HepG2 (cell line): ENCODE measurements around the gene CTNNA3. TPM values are rescaled to one million over a fixed set of nuclear protein-coding genes. Genes with fewer than 3 reads are reported as not detected.

Source experiments
- ATAC-seq: fragments of 200-7000 bp; cut with Tn5 transposase; 3 replicates; pipeline ENCODE4 v1.9.1; 2020; ENCODE audit warnings: mild to moderate bottlenecking, moderate library complexity
- BruUV-seq: library from RNA; stranded (reverse); fragments of 400-500 nt; replicated peaks from 2 replicates; lab custom pipeline; 2021; lab: Mats Ljungman, UMichigan
- CTCF ChIA-PET: fragments of 300-600 bp; formaldehyde crosslinking; extraction: SDS; loops from one replicate; lab custom pipeline; 2021; ENCODE audit warnings: low total read pairs, inconsistent platforms, low intra/inter-chr PET ratio; lab: Yijun Ruan, JAX
- POLR2A ChIA-PET: fragments of 350-600 bp; sonication (Branson Sonifier 250); formaldehyde crosslinking; loops from one replicate; lab custom pipeline; 2020; ENCODE audit warnings: antibody characterized with exemption, inconsistent platforms; lab: Yijun Ruan, JAX
- DNase-seq: peaks from one replicate; pipeline ENCODE4 v3.0.0-alpha.2; 2015; ENCODE audit warnings: low spot score
- FAIRE-seq: peaks from 3 replicates; lab custom pipeline; 2011; peaks lifted over from hg19 to GRCh38; lab: Jason Lieb, UNC
- H2AFZ ChIP-seq: one replicate; pipeline ENCODE4 v1.6.1; 2011; ENCODE audit warnings: low read length, inconsistent platforms
- H3K27ac ChIP-seq: fragments of 300-600 bp; 3 replicates; pipeline ENCODE4 v1.8.0; 2011; ENCODE audit warnings: mixed run types, mild to moderate bottlenecking, mixed read lengths, low read length, inconsistent platforms; ENCODE audit not compliant: insufficient read depth; ENCODE audit errors: extremely low read length
- H3K27me3 ChIP-seq, 2 experiments: fragments of 200-600 bp in 1 of 2; 2 replicates in 1 of 2; 3 replicates in 1 of 2; pipeline versions ENCODE4 v1.6.0 to v1.8.0; 2011; ENCODE audit warnings: low read length in 2 of 2, mild to moderate bottlenecking in 2 of 2, moderate library complexity in 2 of 2, inconsistent platforms in 1 of 2; ENCODE audit not compliant: insufficient read depth in 2 of 2, control insufficient read depth in 1 of 2
- H3K36me3 ChIP-seq, 2 experiments: fragments of 200-600 bp in 1 of 2; replicated peaks in 1 of 2; 2 replicates in 1 of 2; 3 replicates in 1 of 2; pipeline versions ENCODE4 v1.5.1 to v1.8.0; 2011; ENCODE audit warnings: low read length in 2 of 2, inconsistent platforms in 1 of 2; ENCODE audit not compliant: insufficient read depth in 2 of 2, control insufficient read depth in 1 of 2
- H3K4me1 ChIP-seq: 2 replicates; pipeline ENCODE4 v1.5.1; 2012; ENCODE audit warnings: low read length, inconsistent platforms; ENCODE audit not compliant: insufficient read depth
- H3K4me2 ChIP-seq: 2 replicates; pipeline ENCODE4 v1.6.0; 2011; ENCODE audit warnings: low read depth, low read length, inconsistent platforms
- H3K4me3 ChIP-seq, 3 experiments: fragments of 200-600 bp in 1 of 3; sonication (generic), shearing (Covaris generic) in 1 of 3; replicated peaks in 1 of 3; 2 replicates each; pipeline ENCODE4 v1.5.1; 2011 to 2016; ENCODE audit warnings: low read length in 3 of 3, inconsistent platforms in 2 of 3, low read depth in 2 of 3, mild to moderate bottlenecking in 2 of 3, control low read depth in 1 of 3, mixed read lengths in 1 of 3; ENCODE audit not compliant: insufficient read depth in 1 of 3
- H3K79me2 ChIP-seq: one replicate; pipeline ENCODE4 v1.6.1; 2011; ENCODE audit warnings: low read length, inconsistent platforms; ENCODE audit not compliant: insufficient read depth
- H3K9ac ChIP-seq: 2 replicates; pipeline ENCODE4 v1.6.0; 2011; ENCODE audit warnings: mild to moderate bottlenecking, low read depth, low read length, inconsistent platforms; ENCODE audit not compliant: insufficient read depth
- H3K9me3 ChIP-seq: 2 replicates; pipeline ENCODE4 v1.5.1; 2012; ENCODE audit warnings: mild to moderate bottlenecking, low read length
- H4K20me1 ChIP-seq: 2 replicates; pipeline ENCODE4 v1.6.0; 2011; ENCODE audit warnings: inconsistent platforms, mild to moderate bottlenecking, low read length, moderate library complexity; ENCODE audit not compliant: insufficient read depth
- BRCA1 ChIP-seq: sonication (generic); formaldehyde crosslinking; IDR thresholded peaks from 2 replicates; pipeline ENCODE4 v1.4.0; 2020; ENCODE audit warnings: missing genetic modification reagents
- ETV6 ChIP-seq: sonication (generic); formaldehyde crosslinking; conservative IDR thresholded peaks from 2 replicates; pipeline ENCODE4 v1.4.0; 2020; ENCODE audit warnings: missing genetic modification reagents
- FOXJ3 ChIP-seq: sonication (generic); formaldehyde crosslinking; IDR thresholded peaks from 2 replicates; pipeline ENCODE4 v1.4.0; 2020; ENCODE audit warnings: missing genetic modification reagents, mild to moderate bottlenecking, borderline replicate concordance
- IKZF4 ChIP-seq: sonication (generic); formaldehyde crosslinking; IDR thresholded peaks from 2 replicates; pipeline ENCODE4 v1.5.1; 2020; ENCODE audit warnings: borderline replicate concordance, mild to moderate bottlenecking, low read depth, missing genetic modification reagents; ENCODE audit errors: not compliant biosample characterization
- LCORL ChIP-seq, 2 experiments: fragments of 450-650 bp in 1 of 2; sonication (generic) in 1 of 2; formaldehyde crosslinking in 1 of 2; IDR thresholded peaks; 2 replicates each; pipeline versions ENCODE4 v1.5.0 to v1.6.1; 2017 to 2020; ENCODE audit warnings: antibody characterized with exemption in 1 of 2, missing genetic modification reagents in 1 of 2
- PITX1 ChIP-seq: sonication (generic); formaldehyde crosslinking; IDR thresholded peaks from 2 replicates; pipeline ENCODE4 v1.5.1; 2020; ENCODE audit warnings: mild to moderate bottlenecking, missing genetic modification reagents
- TCF7L2 ChIP-seq: IDR thresholded peaks from 2 replicates; pipeline ENCODE4 v1.6.1; 2011; ENCODE audit warnings: mild to moderate bottlenecking, low read depth, low read length, moderate library complexity
- ZNF281 ChIP-seq: sonication (generic); formaldehyde crosslinking; IDR thresholded peaks from 2 replicates; pipeline ENCODE4 v1.4.0; 2020; ENCODE audit warnings: missing genetic modification reagents, borderline replicate concordance
- ZNF431 ChIP-seq: sonication (generic); formaldehyde crosslinking; IDR thresholded peaks from 2 replicates; pipeline ENCODE4 v1.9.0; 2022; ENCODE audit warnings: missing genetic modification reagents, low read depth, mild to moderate bottlenecking, borderline replicate concordance
- ZNF703 ChIP-seq: sonication (generic); formaldehyde crosslinking; IDR thresholded peaks from 2 replicates; pipeline ENCODE4 v1.5.1; 2020; ENCODE audit warnings: missing genetic modification reagents, mild to moderate bottlenecking, moderate library complexity, borderline replicate concordance
- WGBS: methylation state at CpG from one replicate; pipeline ENCODE4 v1.1.6; 2017; ENCODE audit warnings: low lambda C conversion rate; 5-methylcytosine and 5-hydroxymethylcytosine counted together
- in situ Hi-C: cut with HindIII; loops from 2 replicates; pipeline ENCODE4 v1.10.0; 2017; ENCODE audit warnings: low pct_unique_long_range_greater_than_20kb; ENCODE audit not compliant: extremely low pct_ligation_motif_present
- intact Hi-C: fragments of 100-400 bp; cut with micrococcal nuclease; formaldehyde crosslinking; loops from one replicate; pipeline ENCODE4 v1.10.0; 2022; ENCODE audit not compliant: unreplicated experiment
- polyA plus RNA-seq, 8 experiments: library from polyadenylated mRNA; depleted of rRNA in 3 of 8; stranded (reverse) in 7 of 8; unstranded in 1 of 8; fragments of >200 nt; fragmentation: Illumina TruSeq in 4 of 8; extraction: Trizol in 4 of 8; gene quantifications; 2 replicates each; pipeline versions ENCODE4 v1.2.1 to v1.2.3, GENCODE V29; 2011 to 2016; ENCODE audit warnings: low read depth in 4 of 8, missing spikeins in 1 of 8, mixed read lengths in 1 of 8; ENCODE audit not compliant: insufficient read depth in 1 of 8
- total RNA-seq, 5 experiments: library from RNA; depleted of rRNA; stranded (reverse); fragments of >200 nt; fragmentation: Illumina TruSeq; extraction: Trizol; gene quantifications; 2 replicates each; pipeline ENCODE4 v1.2.3, GENCODE V29; 2016; ENCODE audit warnings: low read depth in 1 of 5
- TF ChIP-seq, protein P1 (sequence below): sonication (generic); formaldehyde crosslinking; IDR thresholded peaks from 2 replicates; pipeline ENCODE4 v1.4.0; 2020; ENCODE audit warnings: low read depth, mild to moderate bottlenecking, missing genetic modification reagents
- TF ChIP-seq, protein P2 (sequence below): sonication (generic); formaldehyde crosslinking; conservative IDR thresholded peaks from 2 replicates; pipeline ENCODE4 v1.4.0; 2020; ENCODE audit warnings: missing genetic modification reagents
- TF ChIP-seq, protein P3 (sequence below): sonication (generic); formaldehyde crosslinking; IDR thresholded peaks from 2 replicates; pipeline ENCODE4 v1.4.0; 2020; ENCODE audit warnings: low read depth, mild to moderate bottlenecking, missing genetic modification reagents

The CTNNA3 gene
- total and polyA plus RNA-seq, 2 of the 13 experiments (the other 11 are each of a cell fraction or from before 2014, with no cell fraction given) = not detected

DNA sequence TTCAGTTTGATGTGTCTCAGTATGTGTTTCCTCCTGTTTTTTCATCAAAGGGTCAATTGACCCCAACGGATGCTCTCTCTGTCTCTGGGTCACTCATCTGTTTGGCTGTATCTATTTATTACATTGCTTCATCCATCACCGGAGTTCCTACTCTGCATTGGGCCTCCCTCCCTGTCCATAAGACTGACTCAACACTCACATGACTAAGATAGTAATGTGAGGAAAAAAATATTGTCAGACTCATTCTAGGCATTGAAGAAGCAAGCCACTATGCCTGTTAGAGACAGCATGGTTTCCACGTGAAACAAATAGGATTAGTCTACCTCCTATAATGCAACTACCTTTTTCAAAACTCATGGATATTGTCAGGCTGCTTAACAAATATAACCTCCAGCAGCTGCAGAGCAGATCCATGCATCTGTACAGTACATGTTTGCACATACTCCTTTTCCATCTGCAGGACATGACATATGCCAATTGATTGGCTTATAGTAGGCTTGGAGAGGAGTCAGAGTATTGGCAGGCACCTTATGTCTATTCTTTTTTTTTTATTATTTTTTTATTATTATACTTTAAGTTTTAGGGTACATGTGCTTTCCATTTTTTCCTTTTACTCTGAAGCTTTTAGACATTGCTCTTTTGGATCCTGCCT is 495.0 kb downstream of the CTNNA3 start:
- no peaks in the 10 kb centered on the region for H3K27me3 ChIP-seq
- no peak overlapping the region for H2AFZ ChIP-seq
- no peak overlapping the region for H3K4me2 ChIP-seq
- H3K9ac ChIP-seq = no peak overlapping the region
- no peaks in the 10 kb centered on the region for H3K36me3 ChIP-seq
- H3K79me2 ChIP-seq = no peaks in the 10 kb centered on the region
- H3K4me1 ChIP-seq = no peaks in the 10 kb centered on the region
- no peak overlapping the region for H3K4me3 ChIP-seq
- ATAC-seq = no peak
- no peak for FAIRE-seq
- H3K9me3 ChIP-seq = no peaks in the 10 kb centered on the region
- ChIA-PET CTCF (no interaction called here), POLR2A (no interaction called here)
- no peaks in the 10 kb centered on the region for H4K20me1 ChIP-seq
- no TSS peak for BruUV-seq
- no peak overlapping the region for H3K27ac ChIP-seq
- WGBS = 23% methylated on average over 3 of the region's 3 CpGs
- intact Hi-C loops (no loop called here), in situ Hi-C loops (no loop called here)
- DNase-seq = no peak
- TF ChIP-seq IKZF4 (CRISPR knock-in tag) (no peak), ZNF281 (no peak), FOXJ3 (CRISPR knock-in tag) (no peak), ETV6 (no peak), ZNF431 (CRISPR knock-in tag) (no peak), BRCA1 (no peak), ZNF703 (CRISPR knock-in tag) (no peak), PITX1 (CRISPR knock-in tag) (no peak), TCF7L2 (no peak), LCORL (IDR thresholded peaks at IDR 0.05) (no peak), LCORL (CRISPR knock-in tag; IDR thresholded peaks at IDR 0.05) (no peak)
- TF ChIP-seq, protein P1, sequence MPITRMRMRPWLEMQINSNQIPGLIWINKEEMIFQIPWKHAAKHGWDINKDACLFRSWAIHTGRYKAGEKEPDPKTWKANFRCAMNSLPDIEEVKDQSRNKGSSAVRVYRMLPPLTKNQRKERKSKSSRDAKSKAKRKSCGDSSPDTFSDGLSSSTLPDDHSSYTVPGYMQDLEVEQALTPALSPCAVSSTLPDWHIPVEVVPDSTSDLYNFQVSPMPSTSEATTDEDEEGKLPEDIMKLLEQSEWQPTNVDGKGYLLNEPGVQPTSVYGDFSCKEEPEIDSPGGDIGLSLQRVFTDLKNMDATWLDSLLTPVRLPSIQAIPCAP = no peak
- TF ChIP-seq, protein P2, sequence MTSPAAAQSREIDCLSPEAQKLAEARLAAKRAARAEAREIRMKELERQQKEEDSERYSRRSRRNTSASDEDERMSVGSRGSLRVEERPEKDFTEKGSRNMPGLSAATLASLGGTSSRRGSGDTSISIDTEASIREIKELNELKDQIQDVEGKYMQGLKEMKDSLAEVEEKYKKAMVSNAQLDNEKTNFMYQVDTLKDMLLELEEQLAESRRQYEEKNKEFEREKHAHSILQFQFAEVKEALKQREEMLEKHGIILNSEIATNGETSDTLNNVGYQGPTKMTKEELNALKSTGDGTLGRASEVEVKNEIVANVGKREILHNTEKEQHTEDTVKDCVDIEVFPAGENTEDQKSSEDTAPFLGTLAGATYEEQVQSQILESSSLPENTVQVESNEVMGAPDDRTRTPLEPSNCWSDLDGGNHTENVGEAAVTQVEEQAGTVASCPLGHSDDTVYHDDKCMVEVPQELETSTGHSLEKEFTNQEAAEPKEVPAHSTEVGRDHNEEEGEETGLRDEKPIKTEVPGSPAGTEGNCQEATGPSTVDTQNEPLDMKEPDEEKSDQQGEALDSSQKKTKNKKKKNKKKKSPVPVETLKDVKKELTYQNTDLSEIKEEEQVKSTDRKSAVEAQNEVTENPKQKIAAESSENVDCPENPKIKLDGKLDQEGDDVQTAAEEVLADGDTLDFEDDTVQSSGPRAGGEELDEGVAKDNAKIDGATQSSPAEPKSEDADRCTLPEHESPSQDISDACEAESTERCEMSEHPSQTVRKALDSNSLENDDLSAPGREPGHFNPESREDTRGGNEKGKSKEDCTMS (CRISPR knock-in tag) = no peak
- TF ChIP-seq, protein P3, sequence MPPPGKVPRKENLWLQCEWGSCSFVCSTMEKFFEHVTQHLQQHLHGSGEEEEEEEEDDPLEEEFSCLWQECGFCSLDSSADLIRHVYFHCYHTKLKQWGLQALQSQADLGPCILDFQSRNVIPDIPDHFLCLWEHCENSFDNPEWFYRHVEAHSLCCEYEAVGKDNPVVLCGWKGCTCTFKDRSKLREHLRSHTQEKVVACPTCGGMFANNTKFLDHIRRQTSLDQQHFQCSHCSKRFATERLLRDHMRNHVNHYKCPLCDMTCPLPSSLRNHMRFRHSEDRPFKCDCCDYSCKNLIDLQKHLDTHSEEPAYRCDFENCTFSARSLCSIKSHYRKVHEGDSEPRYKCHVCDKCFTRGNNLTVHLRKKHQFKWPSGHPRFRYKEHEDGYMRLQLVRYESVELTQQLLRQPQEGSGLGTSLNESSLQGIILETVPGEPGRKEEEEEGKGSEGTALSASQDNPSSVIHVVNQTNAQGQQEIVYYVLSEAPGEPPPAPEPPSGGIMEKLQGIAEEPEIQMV (CRISPR knock-in tag) = no peak
